GM06990 (cell line): ENCODE data around the gene GABBR2.
"Not testable (repeated sequence)": the region's sequence is repeated elsewhere in the genome, so short reads cannot be mapped to it uniquely, and the experiment has no call there.

Experiments
- DNase-seq: peaks from one replicate; pipeline ENCODE4 v3.0.0-alpha.2; 2011; ENCODE audit not compliant: insufficient read length; ENCODE audit errors: extremely low read depth
- H3K27me3 ChIP-seq: replicated peaks from 2 replicates; pipeline ENCODE4 v1.6.0; 2011; ENCODE audit warnings: low read length; ENCODE audit not compliant: control insufficient read depth, insufficient read depth
- H3K36me3 ChIP-seq: 2 replicates; pipeline ENCODE4 v1.5.1; 2011; ENCODE audit warnings: low read length; ENCODE audit not compliant: control insufficient read depth, insufficient read depth
- H3K4me3 ChIP-seq: replicated peaks from 2 replicates; pipeline ENCODE4 v1.5.1; 2011; ENCODE audit warnings: low read depth, mild to moderate bottlenecking, control low read depth, low read length
- CTCF ChIP-seq: IDR thresholded peaks from 2 replicates; pipeline ENCODE4 v1.5.1; 2011; ENCODE audit warnings: low read length, control low read depth, mild to moderate bottlenecking, inconsistent platforms; ENCODE audit not compliant: insufficient read depth, poor library complexity, severe bottlenecking

The GABBR2 gene

GRCh38 chr9:98290411-98290810, 418.3 kb downstream of the GABBR2 start:
- no peak for TF ChIP-seq CTCF
- H3K27me3 ChIP-seq: no peaks in the 10 kb centered on the region; the same call in none of the 2 replicates
- H3K36me3 ChIP-seq: no peaks in the 10 kb centered on the region
- no peak for DNase-seq
- H3K4me3 ChIP-seq: no peak overlapping the region

DNA sequence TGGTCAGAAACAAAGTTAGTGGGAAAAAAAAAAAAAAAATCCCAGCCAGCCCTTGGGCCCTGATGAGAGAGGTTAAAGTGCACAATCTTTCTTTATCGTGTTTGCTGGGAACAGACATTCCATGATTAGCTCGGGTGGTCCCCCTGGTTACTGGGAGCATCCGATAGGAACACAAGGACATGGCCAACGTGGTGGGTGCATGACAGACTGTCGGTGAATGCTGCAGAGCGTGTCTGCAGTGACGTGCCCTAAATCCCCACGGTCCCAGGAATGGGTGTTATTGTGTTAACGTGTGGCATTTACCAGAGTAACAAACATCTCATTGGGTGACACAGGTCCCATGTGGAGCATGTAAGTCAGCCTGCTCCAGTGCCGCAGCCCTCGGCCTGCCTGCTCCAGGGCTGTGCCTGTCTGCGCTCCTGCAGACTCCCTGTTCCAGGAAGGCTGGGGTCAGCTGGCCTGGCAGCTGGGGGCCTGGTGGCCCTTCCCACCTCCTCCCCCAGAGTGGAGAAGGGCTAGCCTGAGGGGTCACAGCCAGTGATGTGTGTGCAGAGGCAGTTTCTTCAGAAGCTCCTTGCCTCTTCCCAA, 419.0 kb downstream of the GABBR2 start:
- no peak overlapping the region for H3K4me3 ChIP-seq
- DNase-seq: no peak
- H3K27me3 ChIP-seq: no peaks in the 10 kb centered on the region; the same call in none of the 2 replicates
- no peaks in the 10 kb centered on the region for H3K36me3 ChIP-seq
- no peak for TF ChIP-seq CTCF

- DNase-seq: no peak
- H3K4me3 ChIP-seq: no peak overlapping the region
These were observed 419.9 kb downstream of the GABBR2 start for GRCh38 chr9:98288881-98289280.

GRCh38 chr9:98287384-98287783, 421.4 kb downstream of the GABBR2 start:
- H3K36me3 ChIP-seq: no peaks in the 10 kb centered on the region
- no peak for DNase-seq
- no peak for TF ChIP-seq CTCF
- no peak overlapping the region for H3K4me3 ChIP-seq
- no peaks in the 10 kb centered on the region; the same call in none of the 2 replicates for H3K27me3 ChIP-seq

More at GRCh38 chr9:98288881-98289280, 419.9 kb downstream of the GABBR2 start:
- no peak for TF ChIP-seq CTCF
- no peaks in the 10 kb centered on the region; the same call in none of the 2 replicates for H3K27me3 ChIP-seq
- no peaks in the 10 kb centered on the region for H3K36me3 ChIP-seq

DNA sequence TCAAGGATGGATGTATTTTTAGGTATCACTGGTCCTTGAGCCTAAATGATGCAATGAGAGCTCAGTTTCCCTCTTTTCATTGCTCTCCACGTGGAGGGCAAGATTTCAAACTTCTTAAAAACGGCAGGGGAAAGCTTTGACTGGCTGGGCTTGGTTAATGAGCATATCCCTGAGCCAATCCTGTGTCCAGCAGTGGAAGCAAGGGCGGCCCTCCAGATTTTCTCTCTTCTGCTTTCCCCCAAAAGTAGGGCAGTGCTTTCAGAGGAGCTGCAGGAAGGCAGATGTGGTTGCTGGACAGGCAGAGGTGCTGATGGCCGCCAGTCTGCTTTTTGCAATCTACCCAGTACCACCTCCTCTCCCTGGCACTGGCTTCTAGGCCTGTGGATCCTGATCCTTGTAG, 423.3 kb downstream of the GABBR2 start:
- Histone ChIP-seq H3K36me3 (no peaks in the 10 kb centered on the region), H3K27me3 (no peaks in the 10 kb centered on the region), H3K4me3 (no peak overlapping the region)
- no peak for DNase-seq
- no peak for TF ChIP-seq CTCF

GRCh38 chr9:98284754-98285153, 424.0 kb downstream of the GABBR2 start:
- no peak for DNase-seq
- H3K4me3 ChIP-seq: no peak overlapping the region
- H3K27me3 ChIP-seq: no peaks in the 10 kb centered on the region
- no peak for TF ChIP-seq CTCF
- no peaks in the 10 kb centered on the region for H3K36me3 ChIP-seq

DNA sequence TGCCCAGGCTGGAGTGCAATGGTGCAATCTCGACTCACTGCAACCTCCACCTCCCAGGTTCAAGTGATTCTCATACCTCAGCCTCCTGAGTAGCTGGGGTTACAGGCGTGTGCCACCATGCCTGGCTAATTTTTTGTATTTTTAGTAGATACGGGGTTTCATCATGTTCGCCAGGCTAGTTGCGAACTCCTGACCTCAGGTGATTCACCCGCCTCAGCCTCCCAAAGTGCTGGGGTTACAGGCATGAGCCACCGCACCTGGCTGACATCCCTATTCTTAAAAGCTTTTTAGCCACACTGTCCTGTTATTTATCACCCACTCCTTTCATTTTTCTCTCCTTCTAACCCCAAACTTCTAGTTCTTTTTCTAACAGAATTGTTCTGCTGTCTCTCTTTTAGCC, 425.6 kb downstream of the GABBR2 start:
- H3K4me3 ChIP-seq, H3K36me3 ChIP-seq, DNase-seq, H3K27me3 ChIP-seq: not testable (repeated sequence)
